Measurements from ENCODE around the gene CASKIN2.

- TF ChIP-seq CHD1 (IDR thresholded peaks at IDR 0.05; ENCODE audit: low read depth, low read length) (no peak), POLR2A (IDR thresholded peaks at IDR 0.05; ENCODE audit: low read depth, low read length) (no peak)
Observed at GRCh38 chr17:75550139-75550465, 34.8 kb upstream of the CASKIN2 start.

Measured in IMR-90 (cell line).